Measurements from ENCODE around the gene MIER2. TPM values are rescaled to one million over a fixed set of nuclear protein-coding genes. Genes with fewer than 3 reads are reported as not detected.
"Not testable (repeated sequence)": the region's sequence is repeated elsewhere in the genome, so short reads cannot be mapped to it uniquely, and the experiment has no call there.

MIER2 gene
- polyA plus RNA-seq, 3 donors: 3.6 to 21.9 (median 6.9) TPM

DNA sequence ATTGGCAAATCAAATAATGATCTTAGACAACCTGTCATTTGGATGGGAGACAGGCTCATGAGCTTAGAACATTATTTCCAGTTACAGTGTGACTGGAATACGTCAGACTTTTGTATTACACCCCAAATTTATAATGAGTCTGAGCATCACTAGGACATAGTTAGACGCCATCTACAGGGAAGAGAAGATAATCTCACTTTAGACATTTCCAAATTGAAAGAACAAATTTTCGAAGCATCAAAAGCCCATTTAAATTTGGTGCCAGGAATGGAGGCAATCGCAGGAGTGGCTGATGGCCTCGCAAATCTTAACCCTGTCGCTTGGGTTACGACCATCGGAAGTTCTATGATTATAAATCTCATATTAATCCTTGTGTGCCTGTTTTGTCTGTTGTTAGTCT lies 41.6 kb upstream of the MIER2 start:
- H3K36me3 ChIP-seq (replicated peaks in 1 of 2; ENCODE audit: control insufficient read depth in 1 of 2, insufficient read depth in 2 of 2, low read length in 2 of 2); DNase-seq; intact Hi-C loops (cut with micrococcal nuclease); H3K4me1 ChIP-seq (ENCODE audit: control insufficient read depth in 1 of 2, insufficient read depth in 2 of 2, low read length in 2 of 2); H4K20me1 ChIP-seq (ENCODE audit: insufficient read depth, low read length); H3K4me3 ChIP-seq (replicated peaks in 1 of 3; ENCODE audit: low read depth in 2 of 3, low read length in 3 of 3); H3K36me3 Mint-ChIP-seq; H2AFZ ChIP-seq (ENCODE audit: insufficient read depth, low read depth, low read length, poor library complexity, severe bottlenecking); H3K9me3 ChIP-seq (replicated peaks in 1 of 2; ENCODE audit: control insufficient read depth in 1 of 2, insufficient read depth in 1 of 2, low read length in 2 of 2); H3K4me2 ChIP-seq (replicated peaks; ENCODE audit: extremely low read depth, low read length, poor library complexity, severe bottlenecking); H3K9ac ChIP-seq (ENCODE audit: insufficient read depth, low read length, poor library complexity, severe bottlenecking); H3K79me2 ChIP-seq (ENCODE audit: insufficient read depth, low read length); H3K27ac ChIP-seq (ENCODE audit: low read depth in 1 of 2, low read length in 2 of 2); H3K27ac Mint-ChIP-seq; H3K4me1 Mint-ChIP-seq: not testable (repeated sequence)
- H3K27me3 ChIP-seq (ENCODE audit: control insufficient read depth in 2 of 2, insufficient read depth in 2 of 2, low read length in 2 of 2): peaks cover 0 to 31% of the 10 kb centered on the region in 2 donors
- no CpG with 5 or more reads among the region's 8 CpGs for WGBS (ENCODE audit: insufficient coverage)
- peak overlapping the region in 1 of 2 donors; percentile 43 for H3K4me3 Mint-ChIP-seq
- peaks cover 39 to 59% (median 52%) of the 10 kb centered on the region in 3 donors for H3K27me3 Mint-ChIP-seq (ENCODE audit: low read depth in 3 of 3)
- H3K9me3 Mint-ChIP-seq: peaks cover 0 to 16% (median 2%) of the 10 kb centered on the region in 7 donors
- TF ChIP-seq, protein P1, sequence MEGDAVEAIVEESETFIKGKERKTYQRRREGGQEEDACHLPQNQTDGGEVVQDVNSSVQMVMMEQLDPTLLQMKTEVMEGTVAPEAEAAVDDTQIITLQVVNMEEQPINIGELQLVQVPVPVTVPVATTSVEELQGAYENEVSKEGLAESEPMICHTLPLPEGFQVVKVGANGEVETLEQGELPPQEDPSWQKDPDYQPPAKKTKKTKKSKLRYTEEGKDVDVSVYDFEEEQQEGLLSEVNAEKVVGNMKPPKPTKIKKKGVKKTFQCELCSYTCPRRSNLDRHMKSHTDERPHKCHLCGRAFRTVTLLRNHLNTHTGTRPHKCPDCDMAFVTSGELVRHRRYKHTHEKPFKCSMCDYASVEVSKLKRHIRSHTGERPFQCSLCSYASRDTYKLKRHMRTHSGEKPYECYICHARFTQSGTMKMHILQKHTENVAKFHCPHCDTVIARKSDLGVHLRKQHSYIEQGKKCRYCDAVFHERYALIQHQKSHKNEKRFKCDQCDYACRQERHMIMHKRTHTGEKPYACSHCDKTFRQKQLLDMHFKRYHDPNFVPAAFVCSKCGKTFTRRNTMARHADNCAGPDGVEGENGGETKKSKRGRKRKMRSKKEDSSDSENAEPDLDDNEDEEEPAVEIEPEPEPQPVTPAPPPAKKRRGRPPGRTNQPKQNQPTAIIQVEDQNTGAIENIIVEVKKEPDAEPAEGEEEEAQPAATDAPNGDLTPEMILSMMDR (IDR thresholded peaks at IDR 0.05): peak; percentile 9

DNA sequence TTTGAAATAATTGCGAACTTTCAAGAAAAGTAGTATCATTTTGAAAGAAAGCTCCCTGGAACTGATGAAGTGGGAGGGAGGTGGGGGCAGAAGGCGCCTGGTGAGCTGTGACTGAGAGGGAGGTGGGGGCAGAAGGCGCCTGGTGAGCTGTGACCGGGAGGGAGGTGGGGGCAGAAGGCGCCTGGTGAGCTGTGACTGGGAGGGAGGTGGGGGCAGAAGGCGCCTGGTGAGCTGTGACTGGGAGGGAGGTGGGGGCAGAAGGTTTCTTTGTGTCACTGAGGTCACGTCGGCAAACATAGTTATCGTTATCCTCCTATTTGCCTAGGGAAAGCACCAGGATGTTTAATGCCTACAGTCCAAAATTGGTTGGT lies 40.2 kb upstream of the MIER2 start:
- no peak overlapping the region for H3K27ac Mint-ChIP-seq
- 83% methylated on average over 6 of the region's 9 CpGs for WGBS (ENCODE audit: insufficient coverage)

More for the DNA sequence above, 40.2 kb upstream of the MIER2 start:
- H3K4me1 Mint-ChIP-seq: peaks cover 6% of the 10 kb centered on the region
- peaks cover 37 to 57% (median 48%) of the 10 kb centered on the region in 3 donors for H3K27me3 Mint-ChIP-seq (ENCODE audit: low read depth in 3 of 3)
- Histone ChIP-seq H3K9me3 (replicated peaks in 1 of 2; ENCODE audit: control insufficient read depth in 1 of 2, insufficient read depth in 1 of 2, low read length in 2 of 2) (peaks cover 0 to 7% of the 10 kb centered on the region in 2 donors), H2AFZ (ENCODE audit: insufficient read depth, low read depth, low read length, poor library complexity, severe bottlenecking) (no peak overlapping the region), H3K27me3 (ENCODE audit: control insufficient read depth in 2 of 2, insufficient read depth in 2 of 2, low read length in 2 of 2) (peaks cover 0 to 31% of the 10 kb centered on the region in 2 donors), H3K4me1 (ENCODE audit: control insufficient read depth in 1 of 2, insufficient read depth in 2 of 2, low read length in 2 of 2) (no peaks in the 10 kb centered on the region), H4K20me1 (ENCODE audit: insufficient read depth, low read length) (no peaks in the 10 kb centered on the region), H3K4me3 (replicated peaks in 1 of 3; ENCODE audit: low read depth in 2 of 3, low read length in 3 of 3) (no peak overlapping the region), H3K79me2 (ENCODE audit: insufficient read depth, low read length) (no peaks in the 10 kb centered on the region), H3K36me3 (replicated peaks in 1 of 2; ENCODE audit: control insufficient read depth in 1 of 2, insufficient read depth in 2 of 2, low read length in 2 of 2) (no peaks in the 10 kb centered on the region), H3K27ac (ENCODE audit: low read depth in 1 of 2, low read length in 2 of 2) (no peak overlapping the region), H3K4me2 (replicated peaks; ENCODE audit: extremely low read depth, low read length, poor library complexity, severe bottlenecking) (no peak overlapping the region), H3K9ac (ENCODE audit: insufficient read depth, low read length, poor library complexity, severe bottlenecking) (no peak overlapping the region)
- H3K9me3 Mint-ChIP-seq: peaks cover 0 to 16% (median 2%) of the 10 kb centered on the region in 7 donors
- no peak for DNase-seq
- peak overlapping the region in 1 of 2 donors; percentile 73 for H3K4me3 Mint-ChIP-seq
- intact Hi-C loops (cut with micrococcal nuclease): no loop called here
- peaks cover 0 to 4% of the 10 kb centered on the region in 2 donors for H3K36me3 Mint-ChIP-seq
- TF ChIP-seq, protein P1 (IDR thresholded peaks at IDR 0.05): no peak

Data from CD14-positive monocyte (primary cell).